Stomach (tissue), 9 donors: Measurements from ENCODE around the gene TSGA10IP. TPM values are rescaled to one million over a fixed set of nuclear protein-coding genes. Genes with fewer than 3 reads are reported as not detected.
A peak's percentile ranks its signal among the peaks of the same experiment; 100 is the strongest.

Experiments used
- DNase-seq, 2 donors: peaks; one replicate each; pipeline versions ENCODE4 v3.0.0 to v3.0.0-alpha.2; 2013 to 2019
- H3K27ac ChIP-seq, 5 donors: fragments of 200-600 bp in 4 of 5; sonication (generic) in 4 of 5; one replicate each; pipeline ENCODE4 v1.5.1; 2013 to 2019; ENCODE audit warnings: mild to moderate bottlenecking in 1 of 5, moderate library complexity in 1 of 5
- H3K27me3 ChIP-seq, 3 donors: fragments of 200-600 bp; sonication (generic); one replicate each; pipeline ENCODE4 v1.5.1; 2017 to 2019; ENCODE audit warnings: mixed run types in 1 of 3
- H3K36me3 ChIP-seq, 4 donors: fragments of 200-600 bp; sonication (generic); 1 replicate in 3 of 4; 2 replicates in 1 of 4; pipeline ENCODE4 v1.5.1; 2016 to 2019
- H3K4me1 ChIP-seq, 4 donors: fragments of 200-600 bp; sonication (generic); one replicate each; pipeline ENCODE4 v1.5.1; 2016 to 2019
- H3K4me3 ChIP-seq, 4 donors: fragments of 200-600 bp; sonication (generic) in 3 of 4; one replicate each; pipeline ENCODE4 v1.5.1; 2016 to 2019; ENCODE audit warnings: mild to moderate bottlenecking in 1 of 4
- H3K9me3 ChIP-seq, 4 donors: fragments of 200-600 bp; sonication (generic); one replicate each; pipeline ENCODE4 v1.5.1; 2016 to 2019
- CTCF ChIP-seq, 7 experiments: fragments of 450-650 bp in 4 of 7; fragments of 200-600 bp in 3 of 7; sonication (generic) in 3 of 7; IDR thresholded peaks; one replicate each; pipeline ENCODE4 v1.5.1; 2016 to 2019; ENCODE audit warnings: antibody characterized with exemption in 7 of 7, control low read depth in 2 of 7, mild to moderate bottlenecking in 1 of 7
- EP300 ChIP-seq: sonication (generic); formaldehyde crosslinking; IDR thresholded peaks from one replicate; pipeline ENCODE4 v1.6.1; 2017; ENCODE audit warnings: antibody characterized with exemption
- POLR2A ChIP-seq, 4 donors: fragments of 450-650 bp; IDR thresholded peaks; one replicate each; pipeline ENCODE4 v1.6.1; 2016; ENCODE audit warnings: antibody characterized with exemption in 4 of 4, control low read depth in 2 of 4, mild to moderate bottlenecking in 1 of 4, moderate library complexity in 1 of 4
- POLR2AphosphoS5 ChIP-seq, 3 donors: sonication (generic); formaldehyde crosslinking; IDR thresholded peaks; one replicate each; pipeline ENCODE4 v1.6.1; 2016; ENCODE audit warnings: antibody characterized with exemption in 3 of 3
- WGBS, 5 donors: extraction: QIAGEN DNeasy Blood & Tissue Kit in 3 of 5; methylation state at CpG; one replicate each; pipeline versions ENCODE4 v1.1.5 to v1.1.7; 2013 to 2018; 5-methylcytosine and 5-hydroxymethylcytosine counted together
- intact Hi-C: fragments of 100-400 bp; cut with DNase I; formaldehyde crosslinking; loops from one replicate; pipeline ENCODE4 v1.15.1; 2023; ENCODE audit warnings: low total_unique reads
- polyA plus RNA-seq, 3 donors: library from polyadenylated mRNA; stranded (reverse); fragments of 200-250 nt; gene quantifications; one replicate each; pipeline ENCODE4 v1.2.3, GENCODE V29; 2013
- total RNA-seq, 5 donors: library from RNA; depleted of rRNA; stranded (reverse); fragments of >200 nt; gene quantifications; one replicate each; pipeline versions ENCODE4 v1.1.0 to v1.2.3, GENCODE V29; 2014 to 2016
- donor health status: healthy with polysubstance abuse.
- donor health status: Bipolar disorder and iron deficiency.
- donor health status: healthy.

Gene TSGA10IP
- total and polyA plus RNA-seq, 8 donors: not detected

- WGBS, 5 donors: 0 to 31% (median 22%) methylated on average over 1 to 5 of the region's 5 CpGs
- H3K4me3 ChIP-seq: no peak overlapping the region
- H3K36me3 ChIP-seq: no peaks in the 10 kb centered on the region
- TF ChIP-seq POLR2AphosphoS5 (IDR thresholded peaks at IDR 0.05) (no peak), CTCF (IDR thresholded peaks at IDR 0.05) (no peak), EP300 (no peak), POLR2A (IDR thresholded peaks at IDR 0.05) (no peak)
- no peaks in the 10 kb centered on the region for H3K9me3 ChIP-seq
- H3K4me1 ChIP-seq: peaks cover 11 to 34% (median 19%) of the 10 kb centered on the region in 4 donors
- intact Hi-C loops: no loop called here
- H3K27ac ChIP-seq: no peak overlapping the region
- no peak for DNase-seq
- H3K27me3 ChIP-seq: peaks cover 0 to 11% (median 10%) of the 10 kb centered on the region in 3 donors
Observed at GRCh38 chr11:65903068-65903481, 42.2 kb upstream of the TSGA10IP start.

- WGBS, 5 donors: 62 to 73% (median 66%) methylated on average over 8 of the region's 8 CpGs
- no peak for TF ChIP-seq EP300
- H3K27ac ChIP-seq: no peak overlapping the region
- H3K4me3 ChIP-seq: no peak overlapping the region
- no peak for DNase-seq
- no peaks in the 10 kb centered on the region for H3K9me3 ChIP-seq
- peaks cover 11 to 28% (median 17%) of the 10 kb centered on the region in 4 donors for H3K4me1 ChIP-seq
- intact Hi-C loops: no loop called here
- H3K36me3 ChIP-seq: no peaks in the 10 kb centered on the region
- H3K27me3 ChIP-seq: peaks cover 0 to 11% (median 10%) of the 10 kb centered on the region in 3 donors
Observed at GRCh38 chr11:65903715-65904114, 41.6 kb upstream of the TSGA10IP start.

GRCh38 chr11:65906602-65907001 is 38.7 kb upstream of the TSGA10IP start:
- no peaks in the 10 kb centered on the region for H3K36me3 ChIP-seq
- WGBS, 5 donors: 76 to 84% (median 81%) methylated on average over 5 of the region's 5 CpGs
- H3K27me3 ChIP-seq: no peaks in the 10 kb centered on the region
- no peak overlapping the region for H3K27ac ChIP-seq
- TF ChIP-seq EP300 (no peak), POLR2AphosphoS5 (IDR thresholded peaks at IDR 0.05) (no peak), CTCF (IDR thresholded peaks at IDR 0.05) (no peak), POLR2A (IDR thresholded peaks at IDR 0.05) (no peak)
- no peaks in the 10 kb centered on the region for H3K9me3 ChIP-seq
- intact Hi-C loops: no loop called here
- no peak overlapping the region for H3K4me3 ChIP-seq
- H3K4me1 ChIP-seq: peaks cover 5 to 12% (median 6%) of the 10 kb centered on the region in 4 donors
- no peak for DNase-seq

- no peak for DNase-seq
- TF ChIP-seq EP300: no peak
- TF ChIP-seq POLR2A (IDR thresholded peaks at IDR 0.05): no peak
- TF ChIP-seq POLR2AphosphoS5 (IDR thresholded peaks at IDR 0.05): no peak
- no peak for TF ChIP-seq CTCF (IDR thresholded peaks at IDR 0.05)
- intact Hi-C loops: no loop called here
- H3K27ac ChIP-seq: no peak overlapping the region
- H3K4me1 ChIP-seq: peaks cover 11 to 25% (median 12%) of the 10 kb centered on the region in 4 donors
- H3K4me3 ChIP-seq: no peak overlapping the region
- 76 to 93% (median 89%) methylated on average over 6 of the region's 6 CpGs for WGBS, 5 donors
- H3K36me3 ChIP-seq: no peaks in the 10 kb centered on the region
- H3K27me3 ChIP-seq: no peaks in the 10 kb centered on the region
- no peaks in the 10 kb centered on the region for H3K9me3 ChIP-seq
Observed at GRCh38 chr11:65907878-65908277, 37.4 kb upstream of the TSGA10IP start.

- Histone ChIP-seq H3K9me3 (no peaks in the 10 kb centered on the region), H3K4me1 (peaks cover 31 to 46% (median 35%) of the 10 kb centered on the region in 4 donors), H3K27me3 (no peaks in the 10 kb centered on the region), H3K36me3 (no peaks in the 10 kb centered on the region), H3K27ac (peak overlapping the region; percentile 3 to 68 (median 21)), H3K4me3 (no peak overlapping the region)
- intact Hi-C loops: no loop called here
- WGBS, 5 donors: 19 to 29% (median 22%) methylated on average over 14 of the region's 14 CpGs
- peak in 1 of 2 donors; percentile 83 for DNase-seq
- TF ChIP-seq POLR2AphosphoS5 (IDR thresholded peaks at IDR 0.05) (peak in 2 of 3 donors; percentile 18 to 27), CTCF (IDR thresholded peaks at IDR 0.05) (peak in 1 of 7 experiments; percentile 22), POLR2A (IDR thresholded peaks at IDR 0.05) (no peak), EP300 (no peak)
Observed at GRCh38 chr11:65911682-65912568, 33.4 kb upstream of the TSGA10IP start.
